ENCODE data around the gene PLEK. TPM values are rescaled to one million over a fixed set of nuclear protein-coding genes. Genes with fewer than 3 reads are reported as not detected.

Gene PLEK
- total RNA-seq, 1 donor from 2014 or later = 0.26 TPM

DNA sequence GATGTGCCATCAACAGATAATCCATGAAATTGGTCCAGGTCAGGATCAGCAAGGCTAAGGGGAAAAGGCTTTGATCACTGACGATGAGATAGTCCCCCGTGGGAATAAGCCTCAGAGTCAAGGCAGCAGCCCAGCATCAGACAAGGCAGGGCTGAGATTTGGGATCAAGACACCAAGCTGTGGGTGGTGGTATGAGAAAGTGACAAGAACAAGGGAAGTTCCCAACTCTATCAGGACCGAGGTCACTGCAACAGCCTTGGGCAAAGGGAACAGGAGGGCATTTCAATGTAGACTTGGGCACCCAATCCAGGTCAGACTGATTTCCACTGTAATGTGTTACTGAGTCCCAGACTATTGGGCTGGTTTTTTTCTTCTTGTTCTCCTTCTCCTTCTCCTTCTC lies 18.7 kb downstream of the PLEK start:
- peaks cover 8% of the 10 kb centered on the region for H3K27me3 Mint-ChIP-seq
- H3K36me3 Mint-ChIP-seq (ENCODE audit: low read depth) = peaks cover 2% of the 10 kb centered on the region
- H3K27ac Mint-ChIP-seq = no peak overlapping the region
- H3K4me3 Mint-ChIP-seq = no peak overlapping the region
- no peak for DNase-seq
- intact Hi-C loops (cut with micrococcal nuclease) = no loop called here
- H3K9me3 Mint-ChIP-seq = no peaks in the 10 kb centered on the region
- peaks cover 41% of the 10 kb centered on the region for H3K4me1 Mint-ChIP-seq

DNA sequence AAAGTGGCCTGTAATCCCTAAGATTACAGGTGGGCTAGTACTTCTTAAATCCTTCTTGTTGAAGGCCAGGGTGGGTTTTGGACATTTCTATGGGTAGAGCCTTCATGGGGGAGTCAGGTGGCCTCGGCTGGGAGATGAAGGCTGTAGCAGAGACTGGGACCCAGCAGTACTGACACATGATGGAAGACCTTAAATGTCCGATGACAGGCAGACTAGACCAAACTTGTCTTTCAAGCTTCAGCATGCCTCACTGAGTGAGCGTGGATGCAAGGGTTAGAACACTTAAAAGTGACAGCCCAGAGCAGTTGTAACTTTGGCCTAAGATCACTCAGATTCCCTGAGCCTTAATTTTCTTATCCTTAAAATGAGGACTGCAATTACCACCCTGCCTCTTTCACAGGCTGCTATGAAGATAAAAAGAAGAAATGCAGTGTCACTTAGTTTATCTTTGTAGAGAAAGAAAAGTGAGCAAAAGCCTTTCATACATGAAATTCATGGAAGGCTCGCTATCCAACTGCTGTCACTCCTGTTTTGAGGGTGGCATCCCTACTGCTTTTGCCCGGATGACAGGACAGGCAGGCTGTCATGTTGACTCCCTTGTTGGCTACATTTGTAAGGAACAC lies 19.5 kb downstream of the PLEK start:
- H3K27ac Mint-ChIP-seq = no peak overlapping the region
- intact Hi-C loops (cut with micrococcal nuclease) = loop anchor here (5.0 kb wide), 4 partner anchors 132 to 353 kb away; partner anchors contain the start of gene PPP3R1
- no peaks in the 10 kb centered on the region for H3K9me3 Mint-ChIP-seq
- H3K36me3 Mint-ChIP-seq (ENCODE audit: low read depth) = peaks cover 2% of the 10 kb centered on the region
- no peak overlapping the region for H3K4me3 Mint-ChIP-seq
- H3K4me1 Mint-ChIP-seq = peaks cover 42% of the 10 kb centered on the region
- H3K27me3 Mint-ChIP-seq = peaks cover 10% of the 10 kb centered on the region
- no peak for DNase-seq

DNA sequence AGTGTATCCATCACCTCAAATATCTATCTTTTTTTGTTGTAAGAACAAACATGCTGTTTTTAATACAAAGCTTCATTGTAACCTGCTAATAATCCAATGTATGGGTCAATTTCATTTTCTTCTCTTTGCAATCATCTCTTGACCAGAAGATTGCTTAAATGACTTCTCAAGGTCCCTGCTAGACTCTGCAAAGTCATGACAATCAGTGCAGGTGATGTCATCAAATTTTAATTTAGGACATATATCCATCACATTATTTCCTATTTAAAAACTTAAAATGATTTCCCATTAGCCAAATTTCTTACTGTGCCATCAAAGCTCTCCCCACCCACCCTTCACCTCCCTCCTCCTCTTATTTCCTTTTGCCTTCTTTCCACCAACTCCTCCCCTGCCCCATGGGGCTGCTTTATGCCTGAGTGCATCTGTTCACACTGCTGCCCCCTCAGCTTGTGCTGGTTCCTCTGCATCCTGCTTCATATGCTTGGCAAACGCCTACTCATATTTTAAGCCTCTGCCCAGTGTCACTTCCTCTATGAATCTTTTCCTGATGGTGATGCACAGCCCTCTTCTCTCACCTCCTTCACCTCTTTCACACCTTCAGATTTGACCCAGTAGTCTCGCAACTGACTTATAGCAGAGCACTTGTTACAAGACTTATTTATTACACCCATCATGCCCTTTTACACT lies 20.3 kb downstream of the PLEK start:
- intact Hi-C loops (cut with micrococcal nuclease) = loop anchor here (5.0 kb wide), 4 partner anchors 132 to 352 kb away; partner anchors contain the start of gene PPP3R1
- Mint-ChIP-seq H3K27ac (peak overlapping the region; percentile 45), H3K4me3 (peak overlapping the region; percentile 10), H3K27me3 (peaks cover 12% of the 10 kb centered on the region), H3K9me3 (no peaks in the 10 kb centered on the region), H3K36me3 (ENCODE audit: low read depth) (no peaks in the 10 kb centered on the region), H3K4me1 (peaks cover 38% of the 10 kb centered on the region)
- DNase-seq = peak; percentile 63

DNA sequence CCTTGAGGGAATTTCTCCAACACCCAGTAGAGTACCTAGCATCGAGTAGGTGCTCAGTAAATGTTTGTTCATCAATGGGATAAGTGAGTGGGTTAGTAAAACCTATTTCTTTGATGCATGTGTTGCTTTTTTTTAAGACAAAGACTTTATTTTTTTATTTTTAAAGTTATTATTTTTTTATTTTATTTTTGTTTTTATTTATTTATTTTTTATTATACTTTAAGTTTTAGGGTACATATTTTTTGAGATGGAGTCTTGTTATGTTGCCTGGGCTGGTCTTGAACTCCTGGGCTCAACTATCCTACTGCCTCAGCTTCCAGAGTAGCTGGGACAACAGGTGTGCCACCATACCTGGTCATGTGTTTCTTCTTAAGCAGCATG lies 20.8 kb downstream of the PLEK start:
- Mint-ChIP-seq H3K27me3 (peaks cover 13% of the 10 kb centered on the region), H3K4me3 (peak overlapping the region; percentile 10), H3K36me3 (ENCODE audit: low read depth) (no peaks in the 10 kb centered on the region), H3K9me3 (no peaks in the 10 kb centered on the region), H3K4me1 (peaks cover 37% of the 10 kb centered on the region), H3K27ac (peak overlapping the region; percentile 45)
- intact Hi-C loops (cut with micrococcal nuclease) = loop anchor here (2.0 to 5.0 kb wide), 6 partner anchors 15 to 351 kb away; partner anchors contain the start of gene PPP3R1
- no peak for DNase-seq

DNA sequence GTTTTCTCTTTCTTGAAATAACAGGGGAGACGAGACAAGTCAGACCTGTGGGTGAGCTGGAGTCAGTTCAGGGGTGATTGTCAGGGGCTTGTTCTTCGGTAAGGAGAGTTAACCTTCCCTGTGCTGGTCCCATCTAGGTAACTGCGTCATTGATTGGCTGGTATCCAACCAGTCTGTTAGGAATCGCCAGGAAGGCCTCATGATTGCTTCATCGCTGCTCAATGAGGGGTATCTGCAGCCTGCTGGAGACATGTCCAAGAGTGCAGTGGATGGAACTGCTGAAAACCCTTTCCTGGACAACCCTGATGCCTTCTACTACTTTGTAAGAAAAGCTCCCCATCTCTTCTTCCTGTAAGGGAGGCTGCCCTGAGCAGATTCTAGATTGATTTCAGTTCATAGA lies 21.3 kb downstream of the PLEK start:
- Mint-ChIP-seq H3K4me3 (no peak overlapping the region), H3K27me3 (peaks cover 16% of the 10 kb centered on the region), H3K27ac (no peak overlapping the region), H3K36me3 (ENCODE audit: low read depth) (no peaks in the 10 kb centered on the region), H3K4me1 (peaks cover 36% of the 10 kb centered on the region), H3K9me3 (no peaks in the 10 kb centered on the region)
- intact Hi-C loops (cut with micrococcal nuclease) = loop anchor here (2.0 to 5.0 kb wide), 6 partner anchors 16 to 351 kb away; partner anchors contain the start of gene PPP3R1
- DNase-seq = no peak

DNA sequence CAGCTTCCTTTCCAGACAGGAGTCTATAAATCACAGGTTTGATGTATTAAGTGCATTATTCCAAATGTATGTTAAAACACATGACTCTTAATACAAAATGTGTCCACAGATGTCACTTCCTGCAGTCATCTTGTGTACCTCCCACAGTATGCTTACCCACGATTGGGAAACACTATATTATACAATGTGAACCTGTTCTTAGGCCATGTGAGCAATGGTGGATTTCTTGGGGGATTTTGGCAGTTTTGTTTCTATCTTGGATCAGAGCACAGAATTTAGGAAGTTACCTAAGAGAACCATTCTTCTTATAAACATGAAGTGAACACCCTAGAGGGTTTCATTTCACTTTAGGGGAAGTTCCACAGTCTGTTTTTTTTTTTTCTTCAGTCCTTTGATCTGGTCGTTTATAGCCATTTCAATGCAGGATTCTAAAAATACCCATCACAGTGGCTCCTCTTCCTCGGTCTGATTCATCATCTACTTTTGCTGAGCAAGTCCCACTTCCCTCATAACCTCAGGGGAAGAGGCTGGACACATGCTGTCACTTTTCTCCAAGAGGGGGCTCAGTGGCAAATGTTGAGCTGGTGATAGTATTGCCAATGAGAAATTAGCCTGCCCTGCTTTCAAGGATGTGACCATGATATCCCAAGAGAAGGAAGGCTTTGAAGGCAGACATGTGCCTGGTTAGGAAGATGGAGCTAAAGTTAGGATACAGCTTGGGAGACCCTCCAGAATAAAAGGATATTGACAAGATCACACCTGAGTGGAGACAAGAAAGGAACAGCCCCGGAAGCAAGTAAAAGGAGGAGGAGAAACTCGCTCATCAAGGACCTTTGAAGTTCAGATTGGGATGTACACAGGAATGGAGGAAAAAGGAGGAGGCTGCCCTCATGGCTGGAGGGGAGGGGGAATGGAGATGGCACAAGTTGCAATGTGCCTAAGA lies 22.6 kb downstream of the PLEK start:
- Mint-ChIP-seq H3K4me1 (peaks cover 36% of the 10 kb centered on the region), H3K27ac (peak overlapping the region; percentile 90), H3K27me3 (peaks cover 23% of the 10 kb centered on the region), H3K36me3 (ENCODE audit: low read depth) (no peaks in the 10 kb centered on the region), H3K9me3 (no peaks in the 10 kb centered on the region), H3K4me3 (peak overlapping the region; percentile 76)
- DNase-seq = peak; percentile 75
- intact Hi-C loops (cut with micrococcal nuclease) = loop anchor here (1.0 to 5.0 kb wide), 9 partner anchors 8 to 350 kb away; partner anchors contain the start of genes APLF, FBXO48 and PPP3R1

DNA sequence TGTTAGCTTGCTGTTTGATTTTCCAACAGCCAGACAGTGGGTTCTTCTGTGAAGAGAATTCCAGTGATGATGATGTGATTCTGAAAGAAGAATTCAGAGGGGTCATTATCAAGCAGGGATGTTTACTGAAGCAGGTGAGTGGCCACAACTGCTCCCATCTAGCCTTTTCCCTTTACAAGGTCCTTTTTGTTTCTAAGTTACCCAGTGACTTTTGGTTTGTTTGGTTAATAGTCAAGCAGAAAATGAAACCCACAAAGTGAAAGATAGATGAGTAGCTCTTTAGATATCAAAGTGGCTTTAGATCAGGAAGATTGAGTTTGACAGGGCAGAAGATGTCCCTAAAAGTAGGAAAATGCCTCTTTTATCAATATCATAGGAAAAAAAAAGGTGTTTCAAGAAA lies 23.3 kb downstream of the PLEK start:
- no peaks in the 10 kb centered on the region for H3K9me3 Mint-ChIP-seq
- intact Hi-C loops (cut with micrococcal nuclease) = loop anchor here (5.0 kb wide), 4 partner anchors 129 to 349 kb away; partner anchors contain the start of gene PPP3R1
- H3K27me3 Mint-ChIP-seq = peaks cover 26% of the 10 kb centered on the region
- peak overlapping the region; percentile 90 for H3K27ac Mint-ChIP-seq
- DNase-seq = no peak
- H3K36me3 Mint-ChIP-seq (ENCODE audit: low read depth) = no peaks in the 10 kb centered on the region
- peak overlapping the region; percentile 76 for H3K4me3 Mint-ChIP-seq
- H3K4me1 Mint-ChIP-seq = peaks cover 36% of the 10 kb centered on the region

DNA sequence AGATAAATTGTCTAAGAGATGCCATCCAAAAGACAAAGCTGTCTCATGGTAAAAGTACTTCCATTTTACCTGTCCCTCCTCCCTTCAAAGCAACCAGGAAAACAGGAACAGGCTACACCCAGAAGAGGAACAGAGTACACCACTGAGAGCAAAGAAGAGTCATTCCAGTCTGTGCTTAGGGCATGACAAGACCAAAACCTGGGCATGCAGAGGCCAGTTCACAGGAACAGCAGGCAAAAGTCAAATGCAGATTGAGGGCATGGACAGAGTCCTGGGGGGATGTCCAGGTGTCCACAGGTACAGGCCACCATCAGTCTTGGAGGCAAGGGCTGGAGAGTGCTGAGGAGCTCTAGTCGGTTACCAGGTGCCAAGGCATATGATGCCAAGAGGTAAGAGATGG lies 23.7 kb downstream of the PLEK start:
- peaks cover 25% of the 10 kb centered on the region for H3K27me3 Mint-ChIP-seq
- peaks cover 36% of the 10 kb centered on the region for H3K4me1 Mint-ChIP-seq
- peak overlapping the region; percentile 76 for H3K4me3 Mint-ChIP-seq
- no peak for DNase-seq
- no peaks in the 10 kb centered on the region for H3K9me3 Mint-ChIP-seq
- intact Hi-C loops (cut with micrococcal nuclease) = loop anchor here (5.0 kb wide), 4 partner anchors 129 to 349 kb away; partner anchors contain the start of gene PPP3R1
- peak overlapping the region; percentile 90 for H3K27ac Mint-ChIP-seq
- no peaks in the 10 kb centered on the region for H3K36me3 Mint-ChIP-seq (ENCODE audit: low read depth)

DNA sequence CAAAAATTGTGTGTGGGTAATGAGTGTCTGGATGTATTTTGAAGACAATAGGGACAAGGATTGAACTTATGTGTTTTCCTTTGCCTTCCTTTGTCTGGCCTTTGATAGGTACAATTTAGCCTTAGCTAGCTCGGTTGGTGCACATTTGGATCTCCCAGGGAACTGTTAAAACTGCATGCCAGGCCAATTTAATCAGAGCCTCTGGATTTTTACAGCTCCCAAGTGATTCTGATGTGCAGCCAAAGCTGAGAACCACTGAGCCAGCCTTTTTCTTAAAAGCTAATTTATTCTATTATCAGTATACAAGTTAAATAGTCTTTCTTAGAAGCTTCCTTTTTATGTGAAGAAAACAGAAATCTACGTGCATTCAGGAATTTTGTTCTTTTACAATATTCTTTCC lies 25.0 kb downstream of the PLEK start:
- Mint-ChIP-seq H3K9me3 (no peaks in the 10 kb centered on the region), H3K4me3 (no peak overlapping the region), H3K27ac (no peak overlapping the region), H3K4me1 (peaks cover 37% of the 10 kb centered on the region), H3K36me3 (ENCODE audit: low read depth) (no peaks in the 10 kb centered on the region), H3K27me3 (peaks cover 29% of the 10 kb centered on the region)
- DNase-seq = no peak
- intact Hi-C loops (cut with micrococcal nuclease) = no loop called here

DNA sequence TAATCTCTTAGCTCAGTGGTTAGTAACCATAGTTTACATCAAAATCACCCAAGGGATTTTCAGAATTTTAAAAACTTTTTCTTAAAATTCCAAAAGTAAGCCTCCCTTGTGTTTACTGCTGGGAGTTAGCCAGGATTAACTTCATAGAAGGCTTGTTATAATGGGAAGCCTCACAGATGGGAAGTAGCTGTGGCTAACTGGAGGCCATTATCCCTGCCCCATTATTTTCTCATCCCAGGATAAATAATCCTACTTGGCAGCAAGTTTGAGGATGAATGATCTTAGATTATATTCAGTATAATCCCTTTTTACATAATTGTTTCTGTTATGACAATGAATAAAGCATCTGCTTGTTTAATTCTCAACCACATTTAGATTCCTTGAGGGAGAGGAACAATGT lies 25.5 kb downstream of the PLEK start:
- DNase-seq = no peak
- Mint-ChIP-seq H3K36me3 (ENCODE audit: low read depth) (no peaks in the 10 kb centered on the region), H3K4me1 (peaks cover 33% of the 10 kb centered on the region), H3K4me3 (no peak overlapping the region), H3K27ac (no peak overlapping the region), H3K27me3 (peaks cover 29% of the 10 kb centered on the region), H3K9me3 (no peaks in the 10 kb centered on the region)
- intact Hi-C loops (cut with micrococcal nuclease) = no loop called here

DNA sequence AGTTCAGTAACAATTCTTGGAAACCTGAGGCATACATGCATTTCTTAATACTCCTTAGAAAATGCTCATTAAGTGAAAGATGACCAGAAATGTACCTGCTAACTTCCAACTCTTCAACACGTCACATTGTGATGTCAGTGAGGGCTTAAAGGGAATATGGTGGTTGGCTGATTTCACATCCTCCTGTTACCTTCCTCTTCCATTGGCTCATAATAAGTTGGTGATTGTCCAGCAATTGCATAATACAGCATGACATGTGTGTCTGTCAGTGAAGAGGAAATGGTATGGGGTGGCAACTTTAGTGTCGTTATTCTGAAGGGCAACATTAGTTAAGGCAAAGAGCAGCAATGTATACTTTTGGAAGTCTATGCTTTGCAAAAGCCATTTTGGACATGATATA lies 26.0 kb downstream of the PLEK start:
- Mint-ChIP-seq H3K27ac (no peak overlapping the region), H3K9me3 (no peaks in the 10 kb centered on the region), H3K4me3 (no peak overlapping the region), H3K4me1 (peaks cover 31% of the 10 kb centered on the region), H3K36me3 (ENCODE audit: low read depth) (no peaks in the 10 kb centered on the region), H3K27me3 (peaks cover 29% of the 10 kb centered on the region)
- intact Hi-C loops (cut with micrococcal nuclease) = no loop called here
- no peak for DNase-seq

DNA sequence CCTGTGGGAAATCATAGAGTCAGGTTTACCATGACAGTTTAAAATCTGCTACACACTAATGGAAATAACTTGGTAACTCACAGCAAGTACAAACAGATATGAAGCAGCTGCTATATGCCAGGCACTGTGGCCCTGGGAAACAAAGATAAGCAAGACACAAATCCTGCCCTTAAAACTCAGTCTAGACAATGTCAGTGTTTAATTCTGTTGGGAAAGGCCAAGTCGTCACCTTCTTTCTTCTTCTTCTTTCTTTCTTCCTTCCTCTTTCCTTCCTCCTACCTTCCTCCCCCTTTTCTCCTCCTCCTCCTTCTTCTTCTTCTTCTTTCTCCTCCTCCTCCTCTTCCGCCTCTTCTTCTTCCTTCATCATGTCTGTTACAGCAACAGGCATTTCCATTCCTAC lies 26.8 kb downstream of the PLEK start:
- H3K4me1 Mint-ChIP-seq = peaks cover 25% of the 10 kb centered on the region
- H3K9me3 Mint-ChIP-seq = no peaks in the 10 kb centered on the region
- H3K4me3 Mint-ChIP-seq = no peak overlapping the region
- no peak for DNase-seq
- H3K27ac Mint-ChIP-seq = no peak overlapping the region
- intact Hi-C loops (cut with micrococcal nuclease) = no loop called here
- no peaks in the 10 kb centered on the region for H3K36me3 Mint-ChIP-seq (ENCODE audit: low read depth)
- H3K27me3 Mint-ChIP-seq = peaks cover 29% of the 10 kb centered on the region

DNA sequence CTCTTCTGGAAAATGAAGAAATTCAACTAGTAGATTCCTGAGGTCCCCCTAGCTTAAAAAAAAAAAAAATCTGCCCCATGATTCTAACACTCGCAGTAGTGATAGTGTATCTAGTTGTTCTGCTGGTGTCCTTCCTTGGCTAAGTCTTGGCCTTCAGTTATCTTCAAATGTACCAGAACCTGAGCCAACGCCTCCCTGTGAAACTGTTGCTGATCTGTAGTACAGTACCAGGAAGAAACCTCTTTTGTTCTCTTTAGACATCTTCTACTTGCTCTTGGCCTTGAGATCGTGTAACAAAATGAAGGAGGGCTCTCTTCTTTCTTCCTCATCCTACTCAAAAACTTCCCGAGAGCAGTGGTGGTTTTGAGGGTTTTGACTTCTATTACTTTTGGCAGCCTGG lies 31.0 kb downstream of the PLEK start:
- H3K4me1 Mint-ChIP-seq = peaks cover 2% of the 10 kb centered on the region
- no peak for DNase-seq
- H3K27me3 Mint-ChIP-seq = peaks cover 45% of the 10 kb centered on the region
- H3K27ac Mint-ChIP-seq = no peak overlapping the region
- H3K4me3 Mint-ChIP-seq = no peak overlapping the region
- H3K36me3 Mint-ChIP-seq (ENCODE audit: low read depth) = peaks cover 2% of the 10 kb centered on the region
- intact Hi-C loops (cut with micrococcal nuclease) = no loop called here
- peaks cover 22% of the 10 kb centered on the region for H3K9me3 Mint-ChIP-seq
